Tibial nerve (tissue), 4 donors: Measurements from ENCODE around the gene NR2C2. TPM values are rescaled to one million over a fixed set of nuclear protein-coding genes. Genes with fewer than 3 reads are reported as not detected.
A peak's percentile ranks its signal among the peaks of the same experiment; 100 is the strongest.

Source experiments
- DNase-seq, 2 donors: peaks; one replicate each; pipeline ENCODE4 v3.0.0-alpha.2; 2019; ENCODE audit warnings: low spot score in 2 of 2
- H3K27ac ChIP-seq, 4 donors: fragments of 200-600 bp; sonication (generic) in 3 of 4; one replicate each; pipeline ENCODE4 v1.5.1; 2017 to 2019; ENCODE audit warnings: mild to moderate bottlenecking in 1 of 4
- H3K27me3 ChIP-seq, 2 donors: fragments of 200-600 bp; sonication (generic) in 1 of 2; one replicate each; pipeline versions ENCODE4 v1.5.1 to v1.6.0; 2017 to 2019
- H3K36me3 ChIP-seq, 3 donors: fragments of 200-600 bp; sonication (generic); one replicate each; pipeline ENCODE4 v1.5.1; 2018 to 2019
- H3K4me1 ChIP-seq, 4 donors: fragments of 200-600 bp; sonication (generic) in 3 of 4; one replicate each; pipeline ENCODE4 v1.5.1; 2017 to 2019
- H3K4me3 ChIP-seq, 4 donors: fragments of 200-600 bp; sonication (generic) in 3 of 4; one replicate each; pipeline ENCODE4 v1.5.1; 2017 to 2019; ENCODE audit warnings: mild to moderate bottlenecking in 1 of 4, moderate library complexity in 1 of 4
- H3K9me3 ChIP-seq, 4 donors: fragments of 200-600 bp; sonication (generic) in 3 of 4; one replicate each; pipeline ENCODE4 v1.5.1; 2017 to 2019
- EP300 ChIP-seq, 2 donors: sonication (generic); formaldehyde crosslinking; IDR thresholded peaks; one replicate each; pipeline ENCODE4 v1.6.1; 2017; ENCODE audit warnings: antibody characterized with exemption in 2 of 2, mild to moderate bottlenecking in 1 of 2
- POLR2A ChIP-seq, 2 donors: fragments of 450-650 bp; IDR thresholded peaks; one replicate each; pipeline ENCODE4 v1.6.1; 2017; ENCODE audit warnings: antibody characterized with exemption in 2 of 2, mild to moderate bottlenecking in 2 of 2, moderate library complexity in 2 of 2
- WGBS, 2 donors: methylation state at CpG; one replicate each; pipeline ENCODE4 v1.1.5; 2018; 5-methylcytosine and 5-hydroxymethylcytosine counted together
- total RNA-seq, 4 donors: library from RNA; depleted of rRNA; stranded (reverse); fragments of >200 nt; gene quantifications; one replicate each; pipeline ENCODE4 v1.1.0, GENCODE V29; 2016
- TF ChIP-seq, protein P1 (sequence below), 5 experiments: fragments of 200-600 bp in 3 of 5; fragments of 450-650 bp in 2 of 5; sonication (generic) in 3 of 5; IDR thresholded peaks; one replicate each; pipeline ENCODE4 v1.5.1; 2016 to 2019; ENCODE audit warnings: antibody characterized with exemption in 5 of 5, mild to moderate bottlenecking in 3 of 5, moderate library complexity in 2 of 5

Gene NR2C2
- total RNA-seq, 4 donors from 2014 or later: 34.5 to 54.3 (median 44.4) TPM

DNA sequence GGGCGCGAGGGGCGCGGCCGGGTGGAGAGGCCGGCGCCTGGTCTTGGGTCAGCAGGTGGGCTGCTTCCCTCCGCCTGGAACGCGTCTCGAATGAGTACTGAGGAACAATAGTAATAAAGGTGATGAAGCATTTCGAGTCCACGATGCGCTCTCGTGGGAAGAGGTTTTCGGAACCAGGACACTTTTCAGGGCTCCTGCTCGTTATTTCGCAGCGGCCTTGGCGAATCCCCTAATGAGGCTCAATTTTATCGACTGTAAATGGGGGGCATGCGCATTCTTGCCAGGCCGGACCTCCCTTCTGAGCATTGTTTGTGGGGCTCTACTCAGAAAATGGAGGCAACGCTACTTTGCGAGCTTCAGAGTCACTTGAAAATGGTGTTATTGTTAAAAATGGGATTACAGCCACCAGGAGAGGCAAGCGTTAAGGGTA, 1.2 kb downstream of the NR2C2 start:
- H3K4me3 ChIP-seq: peak overlapping the region; percentile 54 to 97 (median 90)
- no peaks in the 10 kb centered on the region for H3K27me3 ChIP-seq
- H3K27ac ChIP-seq: peak overlapping the region; percentile 95 to 99 (median 99)
- H3K36me3 ChIP-seq: peaks cover 0 to 22% (median 6%) of the 10 kb centered on the region in 3 donors
- DNase-seq: no peak
- TF ChIP-seq EP300 (IDR thresholded peaks at IDR 0.05) (no peak), POLR2A (IDR thresholded peaks at IDR 0.05) (peak in 1 of 2 donors; percentile 35)
- TF ChIP-seq, protein P1, sequence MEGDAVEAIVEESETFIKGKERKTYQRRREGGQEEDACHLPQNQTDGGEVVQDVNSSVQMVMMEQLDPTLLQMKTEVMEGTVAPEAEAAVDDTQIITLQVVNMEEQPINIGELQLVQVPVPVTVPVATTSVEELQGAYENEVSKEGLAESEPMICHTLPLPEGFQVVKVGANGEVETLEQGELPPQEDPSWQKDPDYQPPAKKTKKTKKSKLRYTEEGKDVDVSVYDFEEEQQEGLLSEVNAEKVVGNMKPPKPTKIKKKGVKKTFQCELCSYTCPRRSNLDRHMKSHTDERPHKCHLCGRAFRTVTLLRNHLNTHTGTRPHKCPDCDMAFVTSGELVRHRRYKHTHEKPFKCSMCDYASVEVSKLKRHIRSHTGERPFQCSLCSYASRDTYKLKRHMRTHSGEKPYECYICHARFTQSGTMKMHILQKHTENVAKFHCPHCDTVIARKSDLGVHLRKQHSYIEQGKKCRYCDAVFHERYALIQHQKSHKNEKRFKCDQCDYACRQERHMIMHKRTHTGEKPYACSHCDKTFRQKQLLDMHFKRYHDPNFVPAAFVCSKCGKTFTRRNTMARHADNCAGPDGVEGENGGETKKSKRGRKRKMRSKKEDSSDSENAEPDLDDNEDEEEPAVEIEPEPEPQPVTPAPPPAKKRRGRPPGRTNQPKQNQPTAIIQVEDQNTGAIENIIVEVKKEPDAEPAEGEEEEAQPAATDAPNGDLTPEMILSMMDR (IDR thresholded peaks at IDR 0.05): no peak
- 1 to 3% methylated on average over 18 to 24 of the region's 26 CpGs for WGBS, 2 donors
- H3K4me1 ChIP-seq: peaks cover 0 to 54% (median 29%) of the 10 kb centered on the region in 4 donors
- H3K9me3 ChIP-seq: no peaks in the 10 kb centered on the region

DNA sequence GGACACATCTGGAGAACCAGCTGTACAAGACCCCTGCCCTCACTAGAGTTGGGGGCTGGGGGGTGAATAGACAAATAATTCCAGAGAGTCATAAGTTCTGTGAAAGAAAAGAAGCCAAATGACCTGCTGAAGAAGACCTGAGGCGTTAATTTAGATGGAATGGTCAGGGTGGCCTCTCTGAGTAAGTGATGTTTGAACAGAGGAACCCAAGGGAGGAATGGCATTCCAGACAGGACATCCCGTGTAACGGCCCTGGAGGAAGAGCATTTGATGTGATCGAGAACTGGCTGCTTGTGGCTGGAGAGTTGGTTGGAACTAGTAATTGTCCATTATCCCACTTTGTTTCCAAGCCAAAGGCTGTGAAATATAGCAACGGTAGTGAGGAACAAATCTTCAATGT, 1.7 kb downstream of the NR2C2 start:
- peaks cover 0 to 49% (median 27%) of the 10 kb centered on the region in 4 donors for H3K4me1 ChIP-seq
- no peak for TF ChIP-seq EP300 (IDR thresholded peaks at IDR 0.05)
- TF ChIP-seq, protein P1 (IDR thresholded peaks at IDR 0.05): no peak
- TF ChIP-seq POLR2A (IDR thresholded peaks at IDR 0.05): no peak
- 19 to 20% methylated on average over 5 of the region's 5 CpGs for WGBS, 2 donors

DNA sequence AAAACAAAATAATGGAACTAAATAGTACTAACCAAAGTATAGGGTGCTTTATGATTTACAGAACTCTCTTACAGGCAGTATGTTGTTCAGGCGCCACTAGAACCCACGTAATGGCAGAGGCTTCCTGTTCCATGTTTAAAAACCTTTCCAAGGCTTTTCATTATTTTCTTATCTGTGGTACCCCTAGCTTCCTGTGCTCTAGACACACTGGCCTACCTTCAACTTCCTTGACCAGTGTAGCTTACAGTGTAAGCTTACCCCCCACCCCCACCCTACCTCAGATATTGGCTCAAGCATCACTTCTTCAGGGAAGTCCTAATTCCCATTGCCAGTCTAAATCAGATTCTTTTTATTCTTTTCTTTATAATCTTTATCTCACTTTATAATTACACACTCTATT, 2.9 kb downstream of the NR2C2 start:
- Histone ChIP-seq H3K9me3 (no peaks in the 10 kb centered on the region), H3K36me3 (peaks cover 0 to 6% (median 0%) of the 10 kb centered on the region in 3 donors), H3K4me1 (peaks cover 0 to 39% (median 26%) of the 10 kb centered on the region in 4 donors), H3K4me3 (no peak overlapping the region), H3K27me3 (no peaks in the 10 kb centered on the region), H3K27ac (peak overlapping the region in 2 of 4 donors; percentile 95 to 99)
- DNase-seq: no peak
- WGBS, 2 donors: 78 to 83% methylated on average over 2 of the region's 2 CpGs
- TF ChIP-seq, protein P1 (IDR thresholded peaks at IDR 0.05): no peak
- TF ChIP-seq POLR2A (IDR thresholded peaks at IDR 0.05) (no peak), EP300 (IDR thresholded peaks at IDR 0.05) (no peak)

More for the DNA sequence above, 1.7 kb downstream of the NR2C2 start:
- Histone ChIP-seq H3K9me3 (no peaks in the 10 kb centered on the region), H3K4me3 (peak overlapping the region; percentile 54 to 97 (median 90)), H3K36me3 (peaks cover 0 to 17% (median 6%) of the 10 kb centered on the region in 3 donors), H3K27me3 (no peaks in the 10 kb centered on the region), H3K27ac (peak overlapping the region; percentile 95 to 99 (median 99))
- no peak for DNase-seq

DNA sequence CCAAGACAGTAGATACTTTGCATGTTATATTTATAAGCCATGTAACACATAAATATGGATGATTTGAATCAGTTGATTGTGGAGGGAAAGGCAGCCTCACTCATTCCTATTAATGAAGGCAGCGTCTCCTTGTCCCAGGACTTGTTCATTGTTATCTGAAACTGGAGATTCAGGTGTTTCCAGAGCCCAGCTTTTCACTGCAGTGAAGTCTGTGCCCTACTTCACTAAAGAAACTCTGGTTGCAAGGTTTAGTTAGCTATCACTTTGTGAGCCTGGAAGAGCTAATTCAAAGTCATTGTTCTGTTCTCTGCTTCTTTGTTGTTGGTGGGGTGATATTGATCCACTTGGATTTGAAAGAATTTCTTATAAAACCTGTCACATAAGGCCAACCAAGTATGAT, 9.8 kb downstream of the NR2C2 start:
- H3K4me1 ChIP-seq: peaks cover 0 to 33% (median 3%) of the 10 kb centered on the region in 4 donors
- no peak overlapping the region for H3K27ac ChIP-seq
- H3K27me3 ChIP-seq: no peaks in the 10 kb centered on the region
- DNase-seq: no peak
- no peak overlapping the region for H3K4me3 ChIP-seq
- TF ChIP-seq, protein P1 (IDR thresholded peaks at IDR 0.05): no peak
- TF ChIP-seq EP300 (IDR thresholded peaks at IDR 0.05) (no peak), POLR2A (IDR thresholded peaks at IDR 0.05) (no peak)
- no peaks in the 10 kb centered on the region for H3K9me3 ChIP-seq
- WGBS, 2 donors: 76 to 87% methylated on average over 1 of the region's 1 CpG
- H3K36me3 ChIP-seq: no peaks in the 10 kb centered on the region

DNA sequence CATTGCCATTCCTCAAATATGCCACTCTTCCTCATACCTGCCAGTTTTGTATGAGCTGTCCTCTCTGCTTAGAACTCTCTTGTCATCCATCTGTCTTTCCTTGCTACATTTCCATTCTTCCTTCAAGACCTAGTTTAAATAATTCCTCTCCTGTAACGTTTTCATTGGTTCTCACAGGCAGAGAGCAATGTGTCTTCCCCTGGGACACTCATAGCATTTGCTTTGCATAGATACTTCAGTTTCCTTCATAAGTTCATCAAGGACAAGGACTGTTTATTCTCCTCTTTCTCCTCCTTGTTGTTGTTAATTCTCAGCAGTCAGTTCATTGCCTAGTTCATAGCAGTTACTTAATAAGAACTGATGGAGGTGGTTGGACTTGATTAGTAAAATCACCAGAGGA, 10.5 kb downstream of the NR2C2 start:
- H3K4me3 ChIP-seq: no peak overlapping the region
- TF ChIP-seq EP300 (IDR thresholded peaks at IDR 0.05) (no peak), POLR2A (IDR thresholded peaks at IDR 0.05) (no peak)
- TF ChIP-seq, protein P1 (IDR thresholded peaks at IDR 0.05): no peak
- peaks cover 0 to 3% (median 0%) of the 10 kb centered on the region in 3 donors for H3K36me3 ChIP-seq
- H3K9me3 ChIP-seq: no peaks in the 10 kb centered on the region
- H3K4me1 ChIP-seq: peaks cover 0 to 33% (median 3%) of the 10 kb centered on the region in 4 donors
- WGBS, 2 donors: 4 to 16% methylated on average over 1 of the region's 1 CpG
- no peaks in the 10 kb centered on the region for H3K27me3 ChIP-seq
- peak overlapping the region in 1 of 4 donors; percentile 8 for H3K27ac ChIP-seq
- no peak for DNase-seq
